ENCODE data around the gene KCTD1. TPM values are rescaled to one million over a fixed set of nuclear protein-coding genes. Genes with fewer than 3 reads are reported as not detected.

Gene KCTD1
- polyA plus RNA-seq, 1 of the 3 experiments (the other 2 are of a cell fraction) = 12.8 TPM

DNA sequence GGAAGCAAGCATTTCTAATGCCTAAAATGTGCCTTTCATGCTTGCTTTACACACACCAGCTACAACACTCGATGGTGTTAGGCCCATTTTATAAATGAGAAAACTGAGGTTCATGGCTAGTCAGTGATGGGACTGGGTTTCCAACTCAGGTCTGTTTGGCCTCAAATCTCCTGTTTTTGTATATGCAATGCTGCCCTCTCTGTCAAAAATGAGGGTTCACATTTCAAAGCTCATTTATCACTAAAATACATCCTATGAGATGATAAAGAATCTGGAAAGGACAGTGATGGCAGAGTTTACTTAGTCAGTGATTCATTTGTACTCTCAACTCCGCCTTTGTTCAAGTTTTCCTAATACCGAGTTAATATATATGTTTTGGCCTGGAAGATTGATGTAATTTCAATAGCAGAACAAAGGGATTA lies 92.3 kb downstream of the KCTD1 start:
- Histone ChIP-seq H3F3A (replicated peaks; ENCODE audit: insufficient read depth) (no peaks in the 10 kb centered on the region), H3K4me1 (ENCODE audit: control insufficient read depth in 1 of 2, insufficient read depth in 2 of 2, low read depth in 1 of 2, low read length in 1 of 2) (peaks cover 3 to 30% of the 10 kb centered on the region in 2 experiments; a peak in 2 of 4 replicates), H3K27ac (ENCODE audit: low read depth in 2 of 2, low read length in 1 of 2) (no peak overlapping the region; a peak in 1 of 4 replicates), H3K4me3 (ENCODE audit: low read depth in 2 of 2, low read length in 1 of 2) (no peak overlapping the region), H4K20me1 (ENCODE audit: insufficient read depth) (no peaks in the 10 kb centered on the region), H3K9me3 (no peaks in the 10 kb centered on the region), H3K9ac (no peak overlapping the region), H3K79me2 (ENCODE audit: insufficient read depth) (no peaks in the 10 kb centered on the region), H3K27me3 (ENCODE audit: insufficient read depth) (no peaks in the 10 kb centered on the region), H3K9me2 (no peaks in the 10 kb centered on the region), H3K4me2 (no peak overlapping the region), H3K36me3 (replicated peaks in 1 of 2; ENCODE audit: control insufficient read depth in 1 of 2, insufficient read depth in 2 of 2, low read length in 1 of 2) (peaks cover 9 to 18% of the 10 kb centered on the region in 2 experiments), H2AFZ (ENCODE audit: low read depth) (no peak overlapping the region)
- ChIA-PET POLR2A (no interaction called here), CTCF (interaction anchor here (1.0 to 1.4 kb wide), 2 partner anchors 12 to 27 kb away, joined by 4 to 6 read pairs; no protein-coding TSS in a partner anchor)
- no peak for DNase-seq
- WGBS (ENCODE audit: low lambda C conversion rate) = 77% methylated on average over 3 of the region's 3 CpGs
- TF ChIP-seq ELF1 (IDR thresholded peaks at IDR 0.05) (no peak), TEAD4 (IDR thresholded peaks at IDR 0.05; ENCODE audit: borderline replicate concordance, insufficient read depth) (no peak), RAD21 (IDR thresholded peaks at IDR 0.05; ENCODE audit: low read length) (0 out of 2 replicates have a peak, but pooled peaks have one; percentile 6), FOSL2 (IDR thresholded peaks at IDR 0.05; ENCODE audit: borderline replicate concordance, low read depth) (no peak), MEF2A (IDR thresholded peaks at IDR 0.05; ENCODE audit: borderline replicate concordance, low read depth) (no peak), YY1 (IDR thresholded peaks at IDR 0.05; ENCODE audit: low read depth) (no peak), EZH2phosphoT487 (IDR thresholded peaks at IDR 0.05; ENCODE audit: borderline replicate concordance, low read depth) (no peak), TCF12 (IDR thresholded peaks at IDR 0.05) (no peak)
- TF ChIP-seq, protein P1, sequence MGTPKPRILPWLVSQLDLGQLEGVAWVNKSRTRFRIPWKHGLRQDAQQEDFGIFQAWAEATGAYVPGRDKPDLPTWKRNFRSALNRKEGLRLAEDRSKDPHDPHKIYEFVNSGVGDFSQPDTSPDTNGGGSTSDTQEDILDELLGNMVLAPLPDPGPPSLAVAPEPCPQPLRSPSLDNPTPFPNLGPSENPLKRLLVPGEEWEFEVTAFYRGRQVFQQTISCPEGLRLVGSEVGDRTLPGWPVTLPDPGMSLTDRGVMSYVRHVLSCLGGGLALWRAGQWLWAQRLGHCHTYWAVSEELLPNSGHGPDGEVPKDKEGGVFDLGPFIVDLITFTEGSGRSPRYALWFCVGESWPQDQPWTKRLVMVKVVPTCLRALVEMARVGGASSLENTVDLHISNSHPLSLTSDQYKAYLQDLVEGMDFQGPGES (IDR thresholded peaks at IDR 0.05; ENCODE audit: low read depth, low read length) = no peak
- TF ChIP-seq, protein P2, sequence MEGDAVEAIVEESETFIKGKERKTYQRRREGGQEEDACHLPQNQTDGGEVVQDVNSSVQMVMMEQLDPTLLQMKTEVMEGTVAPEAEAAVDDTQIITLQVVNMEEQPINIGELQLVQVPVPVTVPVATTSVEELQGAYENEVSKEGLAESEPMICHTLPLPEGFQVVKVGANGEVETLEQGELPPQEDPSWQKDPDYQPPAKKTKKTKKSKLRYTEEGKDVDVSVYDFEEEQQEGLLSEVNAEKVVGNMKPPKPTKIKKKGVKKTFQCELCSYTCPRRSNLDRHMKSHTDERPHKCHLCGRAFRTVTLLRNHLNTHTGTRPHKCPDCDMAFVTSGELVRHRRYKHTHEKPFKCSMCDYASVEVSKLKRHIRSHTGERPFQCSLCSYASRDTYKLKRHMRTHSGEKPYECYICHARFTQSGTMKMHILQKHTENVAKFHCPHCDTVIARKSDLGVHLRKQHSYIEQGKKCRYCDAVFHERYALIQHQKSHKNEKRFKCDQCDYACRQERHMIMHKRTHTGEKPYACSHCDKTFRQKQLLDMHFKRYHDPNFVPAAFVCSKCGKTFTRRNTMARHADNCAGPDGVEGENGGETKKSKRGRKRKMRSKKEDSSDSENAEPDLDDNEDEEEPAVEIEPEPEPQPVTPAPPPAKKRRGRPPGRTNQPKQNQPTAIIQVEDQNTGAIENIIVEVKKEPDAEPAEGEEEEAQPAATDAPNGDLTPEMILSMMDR (IDR thresholded peaks at IDR 0.05) = 0 out of 2 replicates have a peak, but pooled peaks have one; percentile 14
- TF ChIP-seq, protein P3, sequence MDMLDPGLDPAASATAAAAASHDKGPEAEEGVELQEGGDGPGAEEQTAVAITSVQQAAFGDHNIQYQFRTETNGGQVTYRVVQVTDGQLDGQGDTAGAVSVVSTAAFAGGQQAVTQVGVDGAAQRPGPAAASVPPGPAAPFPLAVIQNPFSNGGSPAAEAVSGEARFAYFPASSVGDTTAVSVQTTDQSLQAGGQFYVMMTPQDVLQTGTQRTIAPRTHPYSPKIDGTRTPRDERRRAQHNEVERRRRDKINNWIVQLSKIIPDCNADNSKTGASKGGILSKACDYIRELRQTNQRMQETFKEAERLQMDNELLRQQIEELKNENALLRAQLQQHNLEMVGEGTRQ (IDR thresholded peaks at IDR 0.05; ENCODE audit: borderline replicate concordance, low read depth, low read length) = no peak

DNA sequence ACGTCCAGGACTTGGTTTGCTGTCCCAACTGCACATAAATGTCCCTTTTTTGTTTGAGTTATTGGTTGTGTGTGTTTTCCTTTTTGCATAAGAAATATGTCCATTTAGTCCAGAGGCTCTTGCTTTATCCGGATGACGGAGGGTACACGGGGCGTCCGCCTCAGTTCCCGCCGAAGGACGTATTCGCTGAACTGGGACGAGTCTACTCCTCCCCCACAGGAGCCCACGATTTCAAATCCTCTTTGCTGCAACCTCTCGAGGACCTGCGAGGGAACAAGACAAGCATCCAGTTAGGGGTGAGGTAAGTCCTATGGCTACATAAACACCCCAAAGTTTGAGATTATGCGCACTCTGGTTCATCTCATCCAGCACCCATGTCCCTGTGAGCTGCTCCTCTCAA lies 92.7 kb downstream of the KCTD1 start:
- ChIA-PET CTCF (interaction anchor here (1.0 kb wide), 1 partner anchor 26 kb away, joined by 4 read pairs; no protein-coding TSS in a partner anchor), POLR2A (no interaction called here)
- Histone ChIP-seq H2AFZ (ENCODE audit: low read depth) (no peak overlapping the region), H3F3A (replicated peaks; ENCODE audit: insufficient read depth) (no peaks in the 10 kb centered on the region), H3K27me3 (ENCODE audit: insufficient read depth) (no peaks in the 10 kb centered on the region), H3K9me3 (no peaks in the 10 kb centered on the region), H3K4me2 (no peak overlapping the region), H4K20me1 (ENCODE audit: insufficient read depth) (no peaks in the 10 kb centered on the region), H3K36me3 (replicated peaks in 1 of 2; ENCODE audit: control insufficient read depth in 1 of 2, insufficient read depth in 2 of 2, low read length in 1 of 2) (peaks cover 9 to 18% of the 10 kb centered on the region in 2 experiments), H3K9me2 (no peaks in the 10 kb centered on the region), H3K4me3 (ENCODE audit: low read depth in 2 of 2, low read length in 1 of 2) (no peak overlapping the region), H3K79me2 (ENCODE audit: insufficient read depth) (no peaks in the 10 kb centered on the region), H3K27ac (ENCODE audit: low read depth in 2 of 2, low read length in 1 of 2) (peak overlapping the region in 1 of 2 experiments; percentile 14; a peak in 1 of 4 replicates), H3K9ac (no peak overlapping the region), H3K4me1 (ENCODE audit: control insufficient read depth in 1 of 2, insufficient read depth in 2 of 2, low read depth in 1 of 2, low read length in 1 of 2) (peaks cover 0 to 26% of the 10 kb centered on the region in 2 experiments; a peak in 2 of 4 replicates)
- no peak for DNase-seq
- WGBS (ENCODE audit: low lambda C conversion rate) = 98% methylated on average over 15 of the region's 15 CpGs
- TF ChIP-seq NRF1 (IDR thresholded peaks at IDR 0.05; ENCODE audit: low read depth, low read length) (no peak), GABPA (IDR thresholded peaks at IDR 0.05; ENCODE audit: low read depth) (no peak), MEF2A (IDR thresholded peaks at IDR 0.05; ENCODE audit: borderline replicate concordance, low read depth) (no peak), EP300 (IDR thresholded peaks at IDR 0.05; ENCODE audit: borderline replicate concordance in 1 of 2, low read depth in 1 of 2, low read length in 1 of 2) (no peak), RXRA (IDR thresholded peaks at IDR 0.05; ENCODE audit: borderline replicate concordance, low read depth) (no peak), JUND (IDR thresholded peaks at IDR 0.05) (no peak), FOSL2 (IDR thresholded peaks at IDR 0.05; ENCODE audit: borderline replicate concordance, low read depth) (no peak), YY1 (IDR thresholded peaks at IDR 0.05; ENCODE audit: low read depth) (no peak), POLR2AphosphoS5 (IDR thresholded peaks at IDR 0.05; ENCODE audit: low read depth, low read length) (no peak), RFX5 (IDR thresholded peaks at IDR 0.05; ENCODE audit: low read length) (no peak)
- TF ChIP-seq, protein P4, sequence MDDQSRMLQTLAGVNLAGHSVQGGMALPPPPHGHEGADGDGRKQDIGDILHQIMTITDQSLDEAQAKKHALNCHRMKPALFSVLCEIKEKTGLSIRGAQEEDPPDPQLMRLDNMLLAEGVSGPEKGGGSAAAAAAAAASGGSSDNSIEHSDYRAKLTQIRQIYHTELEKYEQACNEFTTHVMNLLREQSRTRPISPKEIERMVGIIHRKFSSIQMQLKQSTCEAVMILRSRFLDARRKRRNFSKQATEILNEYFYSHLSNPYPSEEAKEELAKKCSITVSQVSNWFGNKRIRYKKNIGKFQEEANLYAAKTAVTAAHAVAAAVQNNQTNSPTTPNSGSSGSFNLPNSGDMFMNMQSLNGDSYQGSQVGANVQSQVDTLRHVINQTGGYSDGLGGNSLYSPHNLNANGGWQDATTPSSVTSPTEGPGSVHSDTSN (IDR thresholded peaks at IDR 0.05) = no peak
- TF ChIP-seq, protein P2 (IDR thresholded peaks at IDR 0.05) = no peak
- TF ChIP-seq, protein P1 (IDR thresholded peaks at IDR 0.05; ENCODE audit: low read depth, low read length) = no peak
